Ureter (tissue), 1 donor: ENCODE data around the gene ARHGAP10. TPM values are rescaled to one million over a fixed set of nuclear protein-coding genes. Genes with fewer than 3 reads are reported as not detected.

Experiments
- DNase-seq: peaks from one replicate; pipeline ENCODE4 v3.0.0-alpha.2; 2020; ENCODE audit warnings: low spot score
- total RNA-seq: library from RNA; stranded (reverse); gene quantifications from one replicate; pipeline ENCODE4 v1.2.4, GENCODE V29; 2023
- donor health status: DM: yes; HTN: yes; CAD: no.

Gene ARHGAP10
- total RNA-seq, 1 donor from 2014 or later = 78.0 TPM

DNA sequence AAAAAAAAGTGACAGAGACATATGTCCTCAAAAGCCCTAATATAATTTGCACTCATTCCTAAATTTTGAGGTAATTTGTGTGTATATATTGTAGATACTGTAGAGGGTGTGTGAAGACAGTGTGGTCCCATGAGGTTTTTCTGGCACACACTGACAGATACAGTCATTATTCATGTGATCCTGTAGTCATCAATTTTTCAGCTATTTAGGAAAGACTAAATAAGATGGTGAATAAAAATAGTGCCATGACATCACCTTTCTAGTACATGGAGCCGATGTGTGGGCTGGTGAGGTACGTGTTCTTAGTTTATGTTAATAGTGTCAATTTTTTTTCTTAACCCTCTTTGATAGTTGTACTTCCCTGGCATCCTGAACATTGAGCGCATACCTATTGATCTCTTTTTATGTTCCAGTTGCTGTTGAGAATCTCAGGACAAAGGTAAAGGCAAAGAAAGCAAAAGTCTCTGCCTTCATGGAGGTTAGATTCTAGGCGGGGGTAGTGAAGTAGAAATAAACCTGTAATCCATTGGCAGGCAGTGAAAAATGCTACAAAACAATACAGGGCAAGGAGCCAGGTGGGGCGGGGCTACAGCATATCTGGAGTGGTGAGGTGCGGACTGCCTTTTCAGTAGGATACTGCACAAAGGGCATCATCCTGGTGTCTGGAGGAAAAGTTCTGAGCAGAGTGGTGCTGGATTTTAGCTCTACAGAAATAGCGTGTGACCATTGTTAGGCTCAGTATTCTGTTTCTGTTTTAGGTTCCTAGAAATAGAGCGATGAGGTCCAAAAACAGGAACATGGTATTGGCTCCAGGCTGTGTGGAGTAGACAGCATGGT is 93.8 kb downstream of the ARHGAP10 start:
- DNase-seq = peak; percentile 67

DNA sequence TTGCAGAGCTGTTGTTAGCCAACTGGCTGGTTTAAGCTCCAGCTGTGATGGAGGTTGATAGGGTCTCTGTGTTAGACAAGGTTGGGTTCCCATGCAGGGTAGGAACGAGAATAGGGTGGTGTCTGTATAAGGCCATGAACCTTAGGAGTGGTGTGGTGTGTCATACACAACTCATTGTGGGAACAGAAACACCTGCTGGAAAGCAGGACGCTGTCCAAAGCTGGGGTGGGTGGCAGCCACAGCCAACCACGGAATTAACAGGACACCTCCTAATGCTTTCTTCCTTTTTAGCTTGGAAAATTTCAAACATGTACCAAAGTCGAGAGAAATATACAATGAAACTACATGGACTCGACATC is 94.4 kb downstream of the ARHGAP10 start:
- DNase-seq = no peak

DNA sequence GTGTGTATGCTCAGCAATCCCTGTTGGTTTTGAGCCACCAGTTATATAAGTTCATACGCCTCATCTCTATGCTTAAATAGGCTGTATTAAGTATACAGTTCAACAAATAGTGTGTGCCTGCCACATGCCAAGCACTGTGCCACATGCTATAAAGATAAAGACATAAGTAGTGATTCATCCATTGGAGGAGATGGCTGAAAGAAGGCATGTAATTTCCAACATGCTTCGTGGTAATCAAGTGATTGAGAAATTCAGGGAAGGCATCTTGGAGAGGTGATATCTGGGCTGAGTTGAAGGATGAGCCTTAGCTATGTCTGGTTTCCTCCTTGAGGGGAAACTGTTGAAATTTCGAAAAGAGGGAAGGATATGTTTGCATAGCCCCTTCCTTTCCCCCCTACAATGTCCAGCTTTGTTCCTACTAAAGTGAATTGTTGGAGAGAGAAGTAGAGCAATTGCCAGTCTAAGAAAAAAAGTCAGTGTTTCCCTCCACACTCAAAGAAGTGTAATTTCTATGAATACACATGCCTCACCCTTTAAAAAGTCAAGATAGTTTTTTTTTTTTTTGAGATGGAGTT is 96.5 kb downstream of the ARHGAP10 start:
- DNase-seq = no peak

DNA sequence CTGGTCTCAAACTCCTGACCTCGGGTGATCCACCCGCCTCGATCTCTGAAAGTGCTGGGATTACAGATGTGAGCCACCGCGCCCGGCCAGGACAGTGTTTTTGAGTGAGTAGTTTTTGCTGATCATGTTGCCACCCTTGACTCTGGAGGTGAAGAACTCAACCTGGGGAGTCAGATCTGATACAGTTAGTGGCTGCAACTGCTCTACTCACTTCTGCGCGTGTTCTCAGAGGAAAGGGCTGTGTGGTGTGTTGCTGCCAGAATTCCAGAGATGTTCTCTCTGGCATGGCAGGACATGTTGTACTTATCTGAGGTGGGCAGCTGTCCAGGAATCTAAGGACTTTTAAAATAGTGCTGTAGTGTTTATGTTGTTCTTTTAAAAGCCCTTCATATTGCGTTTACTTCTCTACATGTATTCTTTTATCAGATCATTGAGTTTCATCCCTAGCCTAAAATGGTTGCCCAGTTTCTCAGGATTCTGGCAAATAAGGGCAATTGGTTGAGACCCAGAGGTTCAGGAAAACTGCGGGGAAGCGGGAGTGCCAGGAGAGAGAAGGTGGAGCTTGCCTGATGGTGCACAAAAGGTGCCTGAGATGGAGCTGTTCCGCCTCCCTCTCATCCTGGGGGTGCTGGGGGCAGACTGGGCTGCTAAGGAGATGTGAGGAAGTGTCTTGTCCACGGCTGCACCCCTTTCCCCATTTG is 97.7 kb downstream of the ARHGAP10 start:
- DNase-seq = peak; percentile 77

DNA sequence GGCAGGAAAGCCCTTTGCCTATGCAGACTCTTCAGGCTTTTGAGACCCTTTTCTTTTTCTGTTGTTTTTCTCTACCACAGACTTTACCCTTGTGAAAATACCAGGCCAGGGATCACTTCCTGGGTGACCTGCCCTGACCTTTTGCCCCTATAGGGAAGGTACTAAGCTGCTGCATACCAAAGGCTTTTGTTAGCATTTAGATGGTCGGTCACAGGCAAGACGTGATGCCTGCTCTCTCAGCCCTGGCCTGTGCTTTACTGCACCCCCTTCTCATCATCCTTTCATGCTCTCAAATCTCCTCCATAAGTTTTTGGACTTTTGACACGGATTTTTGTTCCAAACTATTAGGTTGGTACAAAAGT is 98.2 kb downstream of the ARHGAP10 start:
- DNase-seq = no peak

DNA sequence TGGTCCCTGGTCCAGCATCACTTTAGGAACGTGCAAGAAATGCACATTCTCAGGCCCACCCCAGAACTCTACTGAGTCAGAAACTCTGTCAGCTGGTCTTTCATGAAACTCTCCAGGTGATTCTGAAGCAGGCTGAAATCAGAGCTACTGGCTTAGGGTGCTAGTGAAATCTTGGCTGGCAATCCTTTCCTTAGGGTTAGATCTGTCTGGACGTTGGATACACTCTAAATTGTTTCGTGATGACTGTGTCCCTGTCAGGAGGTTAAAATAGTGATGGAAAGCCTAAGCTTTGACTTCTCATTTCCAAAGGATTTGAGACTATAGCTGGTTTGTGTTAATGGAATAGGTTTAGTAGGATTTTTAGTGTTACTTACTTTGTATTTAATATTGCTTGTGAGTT is 99.1 kb downstream of the ARHGAP10 start:
- DNase-seq = no peak

DNA sequence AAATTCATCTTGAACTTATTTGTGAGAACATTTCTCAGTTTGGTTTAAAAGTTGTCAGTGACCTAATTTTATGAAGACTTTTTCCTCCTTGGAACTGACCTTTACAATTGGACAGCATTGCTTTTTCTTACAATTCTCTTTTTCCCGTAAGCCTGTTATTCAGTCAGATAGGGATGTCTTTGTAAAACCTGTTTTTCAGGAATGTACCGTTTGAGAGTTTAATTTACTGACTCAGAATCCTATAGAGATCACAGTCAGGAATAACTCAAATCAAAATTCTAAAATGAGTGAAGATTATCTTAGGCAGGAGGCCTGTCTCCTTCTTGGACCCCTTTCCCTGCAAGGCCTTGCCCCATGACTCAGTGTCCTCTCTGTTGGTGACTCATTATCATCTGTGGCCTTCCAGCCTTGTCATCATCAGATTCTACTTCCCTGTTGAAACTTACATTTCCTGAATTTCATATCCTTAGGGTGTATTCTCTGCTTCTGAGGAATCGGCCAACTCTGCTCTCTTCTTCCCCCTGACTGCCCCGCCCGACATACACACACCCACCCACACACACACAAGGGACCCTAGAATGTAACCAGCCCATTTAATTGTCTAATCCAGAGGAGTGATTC is 99.8 kb downstream of the ARHGAP10 start:
- DNase-seq = peak; percentile 54

DNA sequence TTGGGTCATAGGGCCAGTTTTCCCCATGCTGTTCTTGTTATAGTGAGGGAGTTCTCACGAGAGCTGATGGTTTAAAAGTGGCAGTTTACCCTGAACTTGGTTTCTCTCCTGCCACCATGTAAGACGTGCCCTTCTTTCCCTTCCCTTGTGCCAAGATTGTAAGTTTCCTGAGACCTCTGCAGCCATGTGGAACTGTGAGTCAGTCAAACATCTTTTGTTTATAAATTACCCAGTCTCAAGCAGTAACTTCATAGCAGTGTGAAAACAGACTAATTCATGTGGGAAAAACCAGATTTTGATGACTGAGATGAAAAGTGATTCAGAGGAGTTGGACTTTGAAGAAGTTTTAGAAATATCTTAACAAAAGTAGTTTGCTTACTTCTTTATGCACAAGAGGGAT is 101.4 kb downstream of the ARHGAP10 start:
- no peak for DNase-seq

DNA sequence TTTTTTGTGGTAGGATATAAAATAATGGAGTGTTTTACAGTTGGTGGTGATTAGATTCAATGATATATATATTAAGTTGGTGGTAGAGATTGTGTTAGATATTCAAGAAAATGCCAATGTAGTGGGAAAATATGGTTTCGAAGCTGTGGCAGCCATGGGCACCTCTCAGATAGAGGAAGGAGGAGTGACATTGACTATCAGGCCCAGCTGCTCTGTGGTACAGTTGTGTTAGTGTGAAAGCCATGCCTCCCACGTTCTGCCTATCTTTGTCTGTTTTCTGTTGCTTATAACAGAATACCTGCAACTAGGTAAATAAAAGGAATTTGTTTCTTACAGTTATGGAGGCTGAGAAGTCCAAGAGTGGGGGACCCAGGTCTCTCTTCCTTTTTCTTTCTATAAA is 101.9 kb downstream of the ARHGAP10 start:
- DNase-seq = no peak

DNA sequence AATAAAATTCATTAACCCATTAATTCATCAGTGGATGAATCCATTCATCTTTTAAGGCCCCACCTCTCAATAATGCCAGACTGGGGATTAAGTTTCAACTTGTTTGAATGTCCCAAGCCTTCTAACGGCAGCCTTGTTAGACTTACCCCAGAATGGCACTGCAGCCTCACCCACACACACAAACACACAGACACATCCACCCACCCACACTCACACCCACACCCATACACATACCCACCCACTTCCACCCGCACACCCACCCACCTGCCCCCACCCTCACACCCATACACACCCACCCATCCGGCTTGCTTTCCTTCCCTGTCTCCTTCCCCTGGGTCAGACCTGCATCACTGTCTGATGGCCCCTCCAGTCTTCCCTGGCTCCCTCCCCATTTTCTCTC is 102.6 kb downstream of the ARHGAP10 start:
- no peak for DNase-seq

DNA sequence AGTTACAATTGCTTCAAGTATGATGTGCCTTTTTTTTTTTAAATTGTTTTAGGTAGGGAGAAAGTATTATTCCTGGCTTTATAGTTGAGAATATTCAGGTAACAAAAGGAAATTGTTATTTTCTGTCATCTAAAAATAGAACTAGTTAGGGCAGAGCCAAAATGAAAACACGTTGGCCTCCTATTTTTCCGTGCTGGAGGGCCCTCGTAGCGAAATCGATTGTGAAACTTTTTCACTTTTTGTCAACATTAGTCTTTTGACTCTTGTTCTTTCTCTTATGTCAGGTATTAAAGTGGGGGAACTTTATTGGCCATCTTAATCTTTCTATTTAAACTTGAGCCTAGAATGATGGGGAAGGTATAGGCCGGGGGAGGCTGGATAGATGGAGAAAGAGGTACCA is 104.9 kb downstream of the ARHGAP10 start:
- no peak for DNase-seq

DNA sequence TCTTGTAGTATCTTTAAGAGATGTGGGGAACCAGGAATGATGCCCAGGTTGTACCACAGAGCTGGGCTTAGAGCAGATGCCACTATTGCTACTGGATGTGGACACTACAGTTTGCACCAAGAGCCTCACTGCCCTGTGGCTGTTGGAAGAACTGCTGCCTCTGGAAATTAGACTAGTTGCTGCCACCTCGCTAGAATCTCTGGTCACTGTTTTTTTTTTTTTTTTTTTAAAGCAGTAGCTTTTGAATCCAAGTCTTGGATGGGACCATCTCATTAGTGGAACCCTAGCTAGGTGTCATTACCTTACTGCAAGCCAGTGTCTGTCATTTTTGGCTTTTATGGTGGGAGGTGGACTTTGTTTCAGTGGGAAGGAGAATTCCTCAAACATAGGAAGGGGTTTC is 105.5 kb downstream of the ARHGAP10 start:
- DNase-seq = no peak

DNA sequence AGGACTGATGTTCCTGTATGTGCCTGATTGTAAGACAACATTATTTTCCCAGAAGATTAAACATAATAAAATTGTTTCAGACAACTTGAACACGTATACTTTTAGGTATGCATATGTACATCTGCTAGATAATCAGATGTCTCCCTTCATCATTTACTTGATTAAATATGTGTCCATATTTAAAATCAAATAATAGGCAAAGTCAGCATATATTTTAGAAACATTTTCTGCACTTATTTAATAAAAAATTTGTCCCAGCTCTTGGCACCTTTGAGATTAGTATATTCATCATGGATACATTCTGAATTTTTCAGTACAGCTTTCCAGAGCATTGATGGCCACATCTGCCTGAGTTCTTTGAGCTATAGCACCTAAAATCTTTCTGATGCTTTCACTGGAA is 106.0 kb downstream of the ARHGAP10 start:
- DNase-seq = no peak

DNA sequence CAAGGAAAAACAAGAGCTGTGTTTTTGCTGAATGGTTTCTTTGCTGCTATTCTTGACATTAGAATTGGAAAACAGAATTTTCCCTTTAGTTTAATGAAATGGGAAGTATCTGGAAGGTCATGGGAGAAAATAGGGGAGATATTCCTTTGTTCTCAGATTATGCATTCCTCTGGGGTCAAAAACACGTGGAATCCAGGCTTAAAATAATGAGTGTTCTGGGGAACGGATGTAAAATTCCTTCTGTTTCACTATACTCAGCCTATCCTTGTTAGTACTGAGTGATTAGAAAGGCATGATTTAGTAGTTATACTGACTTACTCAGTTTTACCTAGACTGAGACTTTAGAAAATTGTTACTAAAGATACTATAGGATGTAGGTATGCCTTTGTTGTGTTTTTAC is 107.3 kb downstream of the ARHGAP10 start:
- DNase-seq = no peak

DNA sequence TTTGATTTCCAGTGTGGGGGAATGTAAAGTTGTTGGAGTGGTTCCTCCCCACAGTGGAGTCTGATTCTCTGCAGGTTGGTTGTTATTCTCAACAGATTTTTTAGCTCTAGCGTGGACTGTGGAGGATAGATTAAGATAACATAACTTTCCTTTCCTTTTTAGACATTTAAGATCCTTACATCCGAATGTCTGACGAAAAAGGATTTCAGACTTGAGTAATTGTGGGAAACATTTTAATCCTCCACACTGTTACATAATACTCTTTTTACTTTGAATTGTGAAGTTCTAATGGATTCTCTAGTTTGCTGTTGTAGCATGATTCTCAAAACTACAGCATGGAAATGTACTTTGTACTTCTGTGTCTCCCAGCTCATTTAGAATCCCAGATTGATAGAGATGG is 107.8 kb downstream of the ARHGAP10 start:
- DNase-seq = no peak

DNA sequence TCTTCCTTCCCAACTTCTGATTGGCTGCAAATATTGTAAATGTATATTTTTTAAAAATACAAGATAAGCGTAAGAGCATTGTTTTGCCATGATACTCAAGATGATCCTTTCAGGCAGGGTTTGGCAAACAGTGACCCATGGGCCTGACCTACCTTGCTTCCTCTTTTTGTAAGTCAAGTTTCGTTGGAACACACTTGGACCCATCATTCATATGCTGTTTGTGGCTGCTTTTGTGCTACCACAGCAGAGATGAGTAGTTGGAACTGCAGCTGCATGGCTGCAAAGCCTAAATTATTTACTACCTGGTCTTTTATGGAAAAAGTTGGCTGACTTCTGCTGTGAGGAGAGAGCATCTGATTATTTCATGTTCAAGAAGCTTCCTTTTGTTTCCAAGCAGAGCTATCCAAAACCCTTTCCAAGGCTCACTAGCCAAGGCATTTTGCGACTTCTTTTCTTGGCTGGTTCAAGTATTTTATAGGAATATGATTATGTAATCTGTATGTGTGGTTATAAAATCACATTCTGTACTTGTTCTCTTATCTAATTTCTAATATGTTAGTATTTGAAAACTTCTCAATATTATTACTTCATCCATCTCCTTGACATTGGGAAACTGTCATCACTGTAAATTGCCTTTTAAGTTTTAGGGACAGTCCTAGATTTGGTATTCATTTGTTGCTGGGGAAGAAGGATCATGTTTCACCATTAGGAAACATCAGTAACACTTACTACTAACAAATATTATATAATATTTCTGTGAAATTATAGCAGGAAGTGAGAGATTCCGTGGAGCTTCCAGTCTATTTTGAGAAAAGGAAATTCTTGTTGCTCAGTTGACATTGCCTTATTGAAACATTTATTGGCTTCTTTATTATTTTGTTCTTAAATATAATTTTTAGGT is 109.2 kb downstream of the ARHGAP10 start:
- DNase-seq = no peak

DNA sequence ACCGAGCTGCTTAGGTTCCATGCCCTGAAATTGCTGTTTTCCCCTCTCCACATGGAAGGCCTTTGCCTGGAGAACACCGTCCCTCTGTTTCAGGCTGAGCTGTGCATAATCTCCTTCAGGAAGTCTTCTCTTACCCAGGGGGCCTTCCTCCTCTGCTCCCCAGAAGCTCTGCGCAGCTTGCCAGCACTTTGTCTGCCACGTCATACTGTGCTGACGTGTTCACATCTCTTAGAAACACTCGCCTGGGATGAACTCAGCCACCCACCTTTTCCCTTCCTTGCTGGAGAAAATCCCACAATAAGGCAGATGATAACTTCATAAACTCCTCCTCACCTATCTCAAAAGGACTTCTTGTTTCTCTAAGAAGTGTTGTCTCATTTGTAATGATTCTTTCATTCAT is 110.7 kb downstream of the ARHGAP10 start:
- no peak for DNase-seq

DNA sequence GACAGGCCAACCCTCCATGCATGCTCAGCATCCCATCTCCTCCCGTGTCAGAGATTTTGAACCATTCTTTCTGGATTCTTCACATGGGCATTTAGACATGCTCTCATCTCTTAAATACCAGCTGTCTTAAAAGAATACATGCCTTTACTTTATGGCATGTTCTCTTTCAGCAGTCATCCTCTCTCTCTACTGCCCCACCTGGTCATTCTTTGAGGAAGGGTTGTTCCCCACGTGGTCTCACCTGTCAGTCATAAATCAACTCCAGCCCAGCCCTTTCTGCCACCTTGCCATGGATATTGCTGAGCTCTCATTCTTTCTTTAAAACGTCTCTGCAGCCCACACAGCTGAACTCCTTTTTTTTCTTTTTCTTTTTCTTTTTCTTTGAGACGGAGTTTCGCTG is 111.3 kb downstream of the ARHGAP10 start:
- no peak for DNase-seq

DNA sequence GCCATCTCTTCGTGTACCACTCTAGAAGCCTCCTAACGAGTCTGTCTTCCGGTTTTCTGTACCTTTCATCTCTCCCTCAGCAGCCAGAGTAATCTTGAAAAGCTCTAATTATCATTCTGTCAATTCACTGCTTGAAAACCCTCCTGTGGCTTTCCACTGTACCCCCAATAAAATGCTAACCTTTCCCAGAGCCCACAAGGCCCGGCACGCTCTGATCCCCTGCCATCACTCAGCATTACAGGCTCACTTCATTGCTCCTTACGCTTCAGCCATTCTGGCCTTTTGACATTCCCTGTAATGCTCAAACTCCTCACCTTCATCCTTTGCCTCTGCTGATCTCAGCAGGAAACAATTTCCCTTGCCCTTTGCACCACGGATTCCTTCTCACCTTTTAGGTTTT is 112.9 kb downstream of the ARHGAP10 start:
- no peak for DNase-seq

DNA sequence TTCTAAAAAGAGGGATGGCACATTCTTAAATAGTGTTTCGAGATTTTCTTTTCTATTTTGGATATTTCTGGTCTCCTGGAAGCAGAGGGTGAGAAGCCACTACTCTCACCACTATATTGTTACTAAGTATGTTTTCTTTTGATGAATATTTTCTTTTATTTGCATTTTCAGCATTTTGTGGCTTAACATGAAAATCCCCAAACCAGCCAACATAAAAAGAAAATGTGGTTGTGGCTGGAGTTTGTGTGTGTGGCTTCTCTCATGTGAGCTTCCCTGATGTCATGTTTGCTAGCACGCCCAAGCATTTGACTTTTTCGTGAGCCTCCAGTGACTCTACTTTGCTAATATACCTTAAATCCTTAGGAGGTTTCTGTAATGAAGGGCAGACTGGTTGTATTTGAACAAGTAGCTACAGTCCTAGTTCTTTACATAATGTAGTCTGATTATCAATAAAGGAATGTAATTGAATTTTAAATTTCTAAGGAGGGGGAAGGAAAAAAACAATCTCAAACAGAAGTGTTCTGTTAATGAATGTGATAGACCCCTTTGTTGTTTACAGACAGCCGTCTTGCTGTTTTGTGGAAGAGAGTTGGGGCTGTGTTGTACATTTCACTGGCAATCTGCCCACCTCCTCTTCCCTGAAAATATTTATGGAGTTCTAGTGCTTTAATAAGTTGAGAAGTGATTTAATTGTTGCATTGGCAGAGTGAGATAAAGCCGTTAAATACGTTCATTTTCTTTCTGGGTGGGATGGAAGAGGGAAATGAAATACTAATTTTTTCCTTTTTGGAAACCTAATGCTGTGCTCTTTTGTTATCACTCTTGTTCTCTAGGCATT is 114.6 kb downstream of the ARHGAP10 start:
- no peak for DNase-seq
